Activated CD4-positive, alpha-beta T cell treated with anti-CD3 and anti-CD28 coated beads for 1 hour (primary cell): ENCODE measurements around the gene IL17REL.

Experiments
- DNase-seq: peaks from one replicate; pipeline ENCODE4 v3.0.0-alpha.2; 2020

Gene IL17REL

GRCh38 chr22:50012211-50013181 is at the start of gene IL17REL:
IL17REL (minus strand) TSS chr22:50012765; CDS start chr22:50012646, 119 bp downstream.
- no peak for DNase-seq

GRCh38 chr22:50061824-50062355 is 49.3 kb upstream of the IL17REL start:
- no peak for DNase-seq

- DNase-seq, result no peak
Measured at GRCh38 chr22:50061141-50061823, 48.7 kb upstream of the IL17REL start.

DNA sequence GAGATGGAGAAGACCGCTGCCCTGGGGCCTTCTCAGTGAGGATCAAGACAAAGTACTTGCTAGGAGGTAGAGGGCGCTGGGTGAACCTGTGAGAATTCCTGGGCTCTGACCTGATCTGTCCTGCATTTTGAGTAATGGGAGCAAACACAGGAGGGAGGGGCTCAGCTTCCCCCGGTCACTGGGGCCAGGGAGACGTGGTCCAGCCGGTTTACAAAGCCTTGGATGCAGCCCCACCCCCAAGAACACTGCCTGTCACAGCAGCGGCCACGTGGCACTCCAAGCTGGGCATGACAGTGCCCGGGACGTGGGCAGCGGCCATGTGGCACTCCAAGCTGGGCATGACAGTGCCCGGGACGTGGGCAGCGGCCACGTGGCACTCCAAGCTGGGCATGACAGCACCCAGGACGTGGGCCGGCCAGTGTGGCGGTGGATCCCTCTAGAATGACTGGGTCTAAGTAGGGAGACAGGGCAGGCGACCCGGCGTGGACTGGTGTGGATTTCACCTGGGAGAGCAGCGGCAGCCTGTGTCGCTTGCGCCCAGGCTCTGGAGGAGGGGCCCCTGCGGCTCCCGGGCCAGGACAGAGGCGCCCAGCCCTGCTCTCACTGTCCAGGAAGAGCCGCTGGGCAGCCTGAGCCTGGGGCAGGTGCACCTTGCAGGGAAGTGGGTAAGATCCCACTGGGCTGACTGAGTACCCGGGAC is 48.0 kb upstream of the IL17REL start:
- DNase-seq, result no peak

- no peak for DNase-seq
Measured at GRCh38 chr22:50059881-50060262, 47.3 kb upstream of the IL17REL start.

GRCh38 chr22:50058906-50059880 is 46.6 kb upstream of the IL17REL start:
- no peak for DNase-seq

GRCh38 chr22:50058061-50058905 is 45.7 kb upstream of the IL17REL start, which contains the start of gene TTLL8:
TTLL8 (minus strand) TSS chr22:50058298.
- no peak for DNase-seq

GRCh38 chr22:50057278-50058060 is 44.9 kb upstream of the IL17REL start:
- no peak for DNase-seq

DNA sequence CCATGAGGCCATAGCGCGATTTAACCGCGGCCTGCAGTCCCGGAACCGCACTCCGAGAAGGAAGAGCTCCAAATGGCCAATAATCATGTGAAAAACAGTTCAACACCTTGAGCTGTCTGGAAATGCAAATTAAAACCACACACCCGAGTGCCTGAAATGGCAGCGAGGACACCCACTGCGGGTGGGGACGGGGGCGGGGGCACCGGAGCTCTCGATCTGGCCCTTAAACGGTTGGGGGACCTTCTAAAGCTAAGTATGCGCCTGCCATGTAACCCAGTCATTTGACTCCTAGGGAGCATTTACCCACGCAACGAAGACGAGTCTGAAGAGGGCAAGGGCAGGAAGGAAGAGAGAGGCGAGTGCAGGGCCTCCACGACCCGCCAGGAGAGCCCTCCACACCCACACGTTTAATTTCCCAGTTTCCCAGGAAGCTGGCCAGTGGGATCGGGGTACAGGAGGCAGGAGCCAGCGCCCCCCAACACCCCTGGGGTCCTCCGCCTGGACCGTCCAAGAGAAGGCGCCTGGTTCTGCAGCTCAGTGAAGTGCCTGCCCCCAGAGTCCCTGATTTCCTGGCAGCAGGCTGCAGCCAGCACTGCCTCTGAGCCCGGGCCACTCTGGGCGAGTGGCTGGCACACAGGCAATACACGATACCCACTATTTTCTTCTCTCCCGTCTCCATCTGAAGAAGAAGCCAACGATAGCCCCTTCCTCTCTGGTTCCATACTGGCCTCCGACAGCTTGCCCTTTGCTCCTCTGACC is 43.8 kb upstream of the IL17REL start:
- no peak for DNase-seq

GRCh38 chr22:50053861-50054260 is 41.3 kb upstream of the IL17REL start:
- DNase-seq, result no peak

DNA sequence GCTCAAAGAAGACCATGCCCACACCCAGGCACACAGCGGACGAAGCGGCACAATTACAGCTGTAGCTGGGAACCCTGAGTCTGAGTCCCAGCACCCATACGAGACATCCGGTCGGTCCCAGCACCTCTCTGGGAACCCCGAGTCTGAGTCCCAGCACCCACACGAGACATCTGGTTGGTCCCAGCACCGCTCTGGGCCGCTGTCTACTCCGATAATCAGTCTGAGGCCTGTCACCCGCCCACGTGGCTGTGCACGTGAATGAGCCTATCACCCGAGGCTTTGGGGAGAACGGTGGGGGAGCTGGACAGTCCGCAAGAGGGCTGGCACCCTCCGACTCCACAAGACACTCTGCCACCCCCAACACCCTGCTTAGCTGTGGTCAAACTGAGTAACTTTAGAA is 39.4 kb upstream of the IL17REL start:
- no peak for DNase-seq

DNA sequence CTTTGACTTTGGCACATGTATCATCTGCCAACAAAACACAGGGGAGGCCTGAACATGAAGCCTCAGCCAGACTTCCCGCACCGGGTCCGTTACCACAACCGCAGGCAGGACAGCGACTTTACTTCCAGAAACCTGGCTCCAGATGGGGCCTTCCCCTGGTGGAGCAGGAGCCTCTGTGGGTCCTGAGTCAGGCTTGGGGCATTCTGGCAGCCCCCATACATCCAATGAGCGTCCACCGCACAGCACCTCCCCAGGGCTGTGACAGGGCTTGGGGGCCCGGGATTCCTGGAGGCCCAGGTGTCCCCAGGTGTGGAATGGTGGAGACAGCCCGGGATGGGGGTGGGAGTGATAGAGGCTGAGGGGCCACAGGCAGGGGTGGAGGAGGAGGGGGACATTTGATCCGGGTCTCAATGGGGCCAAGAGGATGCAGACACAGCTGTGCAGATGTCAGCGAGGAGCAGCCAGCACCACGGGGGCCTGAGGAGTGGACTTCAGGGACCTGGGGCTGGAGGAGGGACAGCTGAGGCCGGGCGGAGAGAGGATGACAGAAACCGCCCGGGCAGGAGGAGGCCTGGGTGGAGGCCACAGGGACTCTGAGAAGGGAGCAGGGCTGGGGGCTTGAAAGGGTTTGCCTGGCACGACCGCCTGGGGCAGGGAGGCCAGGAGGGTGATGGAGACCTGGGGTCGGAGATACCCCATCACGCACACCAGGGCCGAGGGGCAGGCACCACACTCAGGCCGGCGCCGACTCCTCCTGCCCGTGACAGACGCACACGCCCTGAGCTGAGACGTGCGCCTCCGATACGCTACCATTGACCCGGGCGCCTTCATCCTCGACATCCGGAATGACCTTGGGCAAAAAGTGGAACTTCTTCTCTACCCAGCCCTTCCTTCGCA is 37.0 kb upstream of the IL17REL start:
- no peak for DNase-seq

DNA sequence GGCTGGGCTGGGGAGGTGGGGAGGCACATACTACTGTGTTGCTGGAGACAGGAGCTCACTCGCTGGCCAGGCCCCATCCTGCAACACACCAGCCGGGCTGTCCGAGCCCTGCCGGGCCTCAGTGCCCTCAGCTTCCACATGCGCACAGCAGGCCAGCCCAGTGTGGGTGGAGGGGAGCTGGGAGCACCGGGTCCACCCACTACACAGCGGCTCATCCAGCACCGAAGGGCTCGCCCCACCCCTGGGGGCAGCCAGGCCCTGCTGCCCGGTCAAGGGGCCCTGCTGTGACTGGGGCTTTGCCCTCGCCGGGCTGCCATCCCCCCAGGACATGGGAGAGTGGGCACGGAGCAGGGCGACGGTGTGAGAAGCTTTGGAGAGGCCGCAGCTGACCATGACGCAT is 36.3 kb upstream of the IL17REL start:
- no peak for DNase-seq

DNA sequence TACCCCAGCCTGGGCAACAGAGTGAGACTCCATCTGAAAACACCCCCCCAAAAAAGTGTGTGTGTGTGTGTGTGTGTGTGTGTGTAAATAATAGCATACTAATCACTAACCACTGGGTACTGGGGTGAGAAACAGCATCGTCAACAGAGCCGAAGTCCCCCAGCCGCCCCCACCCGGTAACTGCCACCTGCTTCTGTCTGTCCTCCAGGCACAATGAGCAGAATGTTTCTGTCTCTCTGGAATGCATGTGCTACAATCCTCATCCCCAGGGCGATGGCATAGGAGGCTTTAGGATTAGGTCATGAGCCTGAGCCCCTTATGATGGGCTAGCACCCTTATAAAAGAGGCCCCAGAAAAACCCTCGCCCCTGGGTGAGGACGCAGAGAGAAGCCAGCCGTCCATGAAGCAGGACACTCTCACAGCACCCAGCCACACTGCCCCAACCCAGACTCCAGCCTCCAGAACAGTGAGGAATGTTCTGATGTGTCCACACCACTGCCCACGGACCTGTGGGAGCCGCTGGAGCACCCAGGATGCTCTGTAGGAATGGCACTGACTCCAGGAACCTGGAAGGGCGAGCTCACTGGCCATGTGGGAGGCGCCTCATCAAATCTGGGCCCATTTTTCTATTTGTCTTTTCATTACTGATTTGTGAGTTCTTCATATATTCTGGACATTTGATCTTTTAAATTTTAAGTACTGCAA is 35.6 kb upstream of the IL17REL start:
- DNase-seq, result no peak

DNA sequence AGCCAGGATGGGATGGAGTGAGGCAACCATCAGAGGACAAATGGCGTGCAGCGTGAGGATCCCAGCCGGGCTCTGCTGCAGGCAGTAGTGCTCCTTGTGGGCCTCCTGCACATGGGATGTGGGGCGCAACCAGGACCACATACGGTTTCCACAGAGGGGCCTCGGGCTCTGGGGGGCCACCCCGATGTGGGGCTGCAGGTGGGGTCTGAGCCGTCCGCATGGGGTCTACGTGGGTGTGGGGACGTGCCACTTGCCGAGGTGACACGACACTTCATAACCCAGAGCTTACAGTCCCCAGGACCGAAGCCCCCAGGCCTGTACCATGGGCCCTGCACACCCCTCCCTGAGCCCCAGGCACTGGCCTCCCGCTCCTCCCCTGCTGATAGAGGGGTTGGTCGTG is 34.8 kb upstream of the IL17REL start:
- DNase-seq, result no peak

GRCh38 chr22:50046481-50047245 is 34.1 kb upstream of the IL17REL start:
- no peak for DNase-seq

GRCh38 chr22:50046019-50046415 is 33.5 kb upstream of the IL17REL start:
- no peak for DNase-seq
